Gastroesophageal sphincter (tissue), 3 donors: Measurements from ENCODE around the gene C1D.

Experiments used
- POLR2A ChIP-seq, 2 donors: fragments of 450-650 bp; IDR thresholded peaks; one replicate each; pipeline ENCODE4 v1.6.1; 2017; ENCODE audit warnings: antibody characterized with exemption in 2 of 2, mild to moderate bottlenecking in 2 of 2, moderate library complexity in 1 of 2
- TF ChIP-seq, protein P1 (sequence below), 4 experiments: fragments of 200-600 bp in 2 of 4; fragments of 450-650 bp in 2 of 4; sonication (generic) in 1 of 4; IDR thresholded peaks; one replicate each; pipeline ENCODE4 v1.5.1; 2017 to 2019; ENCODE audit warnings: antibody characterized with exemption in 4 of 4, mild to moderate bottlenecking in 2 of 4, moderate library complexity in 2 of 4

- no peak for TF ChIP-seq POLR2A (IDR thresholded peaks at IDR 0.05)
- TF ChIP-seq, protein P1, sequence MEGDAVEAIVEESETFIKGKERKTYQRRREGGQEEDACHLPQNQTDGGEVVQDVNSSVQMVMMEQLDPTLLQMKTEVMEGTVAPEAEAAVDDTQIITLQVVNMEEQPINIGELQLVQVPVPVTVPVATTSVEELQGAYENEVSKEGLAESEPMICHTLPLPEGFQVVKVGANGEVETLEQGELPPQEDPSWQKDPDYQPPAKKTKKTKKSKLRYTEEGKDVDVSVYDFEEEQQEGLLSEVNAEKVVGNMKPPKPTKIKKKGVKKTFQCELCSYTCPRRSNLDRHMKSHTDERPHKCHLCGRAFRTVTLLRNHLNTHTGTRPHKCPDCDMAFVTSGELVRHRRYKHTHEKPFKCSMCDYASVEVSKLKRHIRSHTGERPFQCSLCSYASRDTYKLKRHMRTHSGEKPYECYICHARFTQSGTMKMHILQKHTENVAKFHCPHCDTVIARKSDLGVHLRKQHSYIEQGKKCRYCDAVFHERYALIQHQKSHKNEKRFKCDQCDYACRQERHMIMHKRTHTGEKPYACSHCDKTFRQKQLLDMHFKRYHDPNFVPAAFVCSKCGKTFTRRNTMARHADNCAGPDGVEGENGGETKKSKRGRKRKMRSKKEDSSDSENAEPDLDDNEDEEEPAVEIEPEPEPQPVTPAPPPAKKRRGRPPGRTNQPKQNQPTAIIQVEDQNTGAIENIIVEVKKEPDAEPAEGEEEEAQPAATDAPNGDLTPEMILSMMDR (IDR thresholded peaks at IDR 0.05): no peak
Measured at GRCh38 chr2:68027959-68028358, 34.8 kb downstream of the C1D start.
